Activated naive CD8-positive, alpha-beta T cell treated with anti-CD3 and anti-CD28 coated beads, Interleukin-2, amount 10 ng/mL, durations not matched to agents 7 days and 5 days (primary cell): ENCODE measurements around the gene NCAPG2. TPM values are rescaled to one million over a fixed set of nuclear protein-coding genes. Genes with fewer than 3 reads are reported as not detected.
"Not testable (repeated sequence)": the region's sequence is repeated elsewhere in the genome, so short reads cannot be mapped to it uniquely, and the experiment has no call there.

Experiments
- ATAC-seq: fragments of 150-1000 bp; cut with Tn5 transposase; one replicate; pipeline ENCODE4 v1.10.0; 2021; ENCODE audit warnings: low read depth, moderate library complexity
- POLR2A ChIA-PET: fragments of 350-600 bp; sonication (Branson Sonifier 250); formaldehyde crosslinking; loops from one replicate; lab custom pipeline; 2021; ENCODE audit warnings: antibody characterized with exemption; lab: Charles Lee
- DNase-seq: peaks from one replicate; pipeline ENCODE4 v3.0.0; 2021
- H3K27ac Mint-ChIP-seq: one replicate; pipeline ENCODE4 v1.8.0; 2022; ENCODE audit warnings: mild to moderate bottlenecking, mixed read lengths
- H3K27me3 Mint-ChIP-seq: one replicate; pipeline ENCODE4 v1.8.0; 2022; ENCODE audit warnings: mild to moderate bottlenecking, moderate library complexity, mixed read lengths
- H3K36me3 Mint-ChIP-seq: one replicate; pipeline ENCODE4 v1.8.0; 2021; ENCODE audit warnings: mild to moderate bottlenecking, mixed read lengths
- H3K4me1 Mint-ChIP-seq: one replicate; pipeline ENCODE4 v1.8.0; 2021; ENCODE audit warnings: mixed read lengths
- H3K4me3 Mint-ChIP-seq: one replicate; pipeline ENCODE4 v1.8.0; 2022; ENCODE audit warnings: mild to moderate bottlenecking, moderate library complexity, mixed read lengths
- H3K9me3 Mint-ChIP-seq: one replicate; pipeline ENCODE4 v1.8.0; 2021; ENCODE audit warnings: mixed read lengths
- total RNA-seq, 2 experiments: library from RNA; stranded (reverse); gene quantifications; one replicate each; pipeline ENCODE4 v1.2.3, GENCODE V29; 2021

The NCAPG2 gene
- total RNA-seq, 2 experiments from 2014 or later = 123 to 126 TPM

GRCh38 chr7:158668086-158668485 lies 36.5 kb downstream of the NCAPG2 start:
- H3K27ac Mint-ChIP-seq, H3K4me1 Mint-ChIP-seq, ATAC-seq, H3K4me3 Mint-ChIP-seq, H3K27me3 Mint-ChIP-seq, H3K9me3 Mint-ChIP-seq, POLR2A ChIA-PET, DNase-seq: not testable (repeated sequence)
- H3K36me3 Mint-ChIP-seq = peaks cover 37% of the 10 kb centered on the region

DNA sequence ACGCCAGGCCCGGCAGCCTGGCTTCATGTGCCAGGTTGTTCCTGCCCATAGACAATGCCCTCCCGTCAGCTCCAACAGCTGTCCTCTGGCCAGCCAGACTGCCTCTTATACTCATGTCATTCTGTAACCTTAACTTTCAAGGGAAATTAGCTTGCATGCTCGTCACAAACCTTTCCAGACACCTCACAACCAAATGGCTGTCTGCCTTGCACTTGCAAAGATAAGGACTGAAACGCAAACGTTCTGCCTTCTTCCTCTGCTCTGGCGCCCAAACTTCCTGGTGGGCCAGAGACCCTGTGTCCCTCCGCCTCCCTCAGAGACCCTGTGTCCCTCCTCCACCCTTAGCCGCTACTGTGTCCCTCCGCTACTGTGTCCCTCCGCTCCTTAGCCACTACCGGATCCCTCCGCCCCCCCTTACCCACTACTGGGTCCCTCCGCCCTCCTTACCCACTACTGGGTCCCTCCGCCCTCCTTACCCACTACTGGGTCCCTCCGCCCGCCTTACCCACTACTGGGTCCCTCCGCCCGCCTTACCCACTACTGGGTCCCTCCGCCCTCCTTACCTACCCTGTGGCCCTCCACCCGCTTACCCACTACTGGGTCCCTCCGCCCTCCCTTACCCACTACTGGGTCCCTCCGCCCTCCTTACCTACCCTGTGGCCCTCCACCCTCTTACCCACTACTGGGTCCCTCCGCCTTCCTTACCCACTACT lies 37.5 kb downstream of the NCAPG2 start:
- H3K27ac Mint-ChIP-seq, H3K4me3 Mint-ChIP-seq, ATAC-seq, H3K9me3 Mint-ChIP-seq, DNase-seq, H3K27me3 Mint-ChIP-seq, H3K4me1 Mint-ChIP-seq, POLR2A ChIA-PET: not testable (repeated sequence)
- H3K36me3 Mint-ChIP-seq = peaks cover 39% of the 10 kb centered on the region

DNA sequence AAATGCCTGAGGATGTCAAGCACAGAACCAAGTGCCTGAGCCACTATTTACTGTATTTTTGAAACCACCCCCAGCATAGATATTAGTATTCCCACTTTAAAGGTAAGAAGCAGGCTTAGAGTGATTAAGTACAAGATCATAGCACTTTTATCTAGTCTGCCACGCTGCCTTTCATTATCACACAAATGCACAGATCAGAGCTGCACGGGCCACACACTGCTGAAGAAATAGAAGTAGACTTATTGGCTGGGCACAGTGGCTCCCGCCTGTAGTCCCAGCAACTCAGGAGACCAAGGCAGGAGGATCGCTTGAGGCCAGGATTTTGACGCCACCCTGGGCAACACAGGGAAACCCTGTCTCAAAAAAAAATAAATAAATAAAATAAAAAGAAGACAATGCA lies 38.2 kb downstream of the NCAPG2 start:
- H3K36me3 Mint-ChIP-seq = peaks cover 41% of the 10 kb centered on the region

GRCh38 chr7:158664406-158664805 lies 40.2 kb downstream of the NCAPG2 start:
- no peaks in the 10 kb centered on the region for H3K4me1 Mint-ChIP-seq
- H3K27me3 Mint-ChIP-seq = no peaks in the 10 kb centered on the region
- no peak overlapping the region for H3K4me3 Mint-ChIP-seq
- DNase-seq = no peak
- no peaks in the 10 kb centered on the region for H3K9me3 Mint-ChIP-seq
- POLR2A ChIA-PET = no interaction called here
- no peak overlapping the region for H3K27ac Mint-ChIP-seq
- H3K36me3 Mint-ChIP-seq = peaks cover 39% of the 10 kb centered on the region
- ATAC-seq = no peak

More for the DNA sequence above, 38.2 kb downstream of the NCAPG2 start:
- H3K9me3 Mint-ChIP-seq = no peaks in the 10 kb centered on the region
- ATAC-seq (no peak), DNase-seq (no peak)
- no peak overlapping the region for H3K4me3 Mint-ChIP-seq
- H3K27ac Mint-ChIP-seq = no peak overlapping the region
- H3K27me3 Mint-ChIP-seq = no peaks in the 10 kb centered on the region
- H3K4me1 Mint-ChIP-seq = no peaks in the 10 kb centered on the region
- POLR2A ChIA-PET = no interaction called here

DNA sequence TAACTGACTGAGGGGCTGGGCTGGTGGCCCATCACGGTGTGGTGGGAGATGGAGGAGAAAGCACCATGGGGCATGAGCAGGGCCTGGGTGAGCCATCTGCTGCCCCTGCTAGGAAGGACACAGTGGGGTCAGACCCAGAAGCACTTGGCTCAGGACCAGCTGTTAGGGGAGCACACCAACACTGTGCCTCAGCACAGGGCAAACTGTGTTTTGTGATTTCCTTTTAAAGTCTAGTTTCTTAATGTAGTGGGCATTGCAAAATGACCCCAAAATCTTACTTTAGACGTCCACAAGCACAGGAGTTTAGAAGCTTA lies 41.2 kb downstream of the NCAPG2 start:
- ATAC-seq = no peak
- H3K9me3 Mint-ChIP-seq = no peaks in the 10 kb centered on the region
- H3K4me3 Mint-ChIP-seq = peak overlapping the region; percentile 25
- DNase-seq = no peak
- no peaks in the 10 kb centered on the region for H3K4me1 Mint-ChIP-seq
- POLR2A ChIA-PET = no interaction called here
- H3K27me3 Mint-ChIP-seq = no peaks in the 10 kb centered on the region
- peak overlapping the region; percentile 35 for H3K27ac Mint-ChIP-seq
- peaks cover 36% of the 10 kb centered on the region for H3K36me3 Mint-ChIP-seq

DNA sequence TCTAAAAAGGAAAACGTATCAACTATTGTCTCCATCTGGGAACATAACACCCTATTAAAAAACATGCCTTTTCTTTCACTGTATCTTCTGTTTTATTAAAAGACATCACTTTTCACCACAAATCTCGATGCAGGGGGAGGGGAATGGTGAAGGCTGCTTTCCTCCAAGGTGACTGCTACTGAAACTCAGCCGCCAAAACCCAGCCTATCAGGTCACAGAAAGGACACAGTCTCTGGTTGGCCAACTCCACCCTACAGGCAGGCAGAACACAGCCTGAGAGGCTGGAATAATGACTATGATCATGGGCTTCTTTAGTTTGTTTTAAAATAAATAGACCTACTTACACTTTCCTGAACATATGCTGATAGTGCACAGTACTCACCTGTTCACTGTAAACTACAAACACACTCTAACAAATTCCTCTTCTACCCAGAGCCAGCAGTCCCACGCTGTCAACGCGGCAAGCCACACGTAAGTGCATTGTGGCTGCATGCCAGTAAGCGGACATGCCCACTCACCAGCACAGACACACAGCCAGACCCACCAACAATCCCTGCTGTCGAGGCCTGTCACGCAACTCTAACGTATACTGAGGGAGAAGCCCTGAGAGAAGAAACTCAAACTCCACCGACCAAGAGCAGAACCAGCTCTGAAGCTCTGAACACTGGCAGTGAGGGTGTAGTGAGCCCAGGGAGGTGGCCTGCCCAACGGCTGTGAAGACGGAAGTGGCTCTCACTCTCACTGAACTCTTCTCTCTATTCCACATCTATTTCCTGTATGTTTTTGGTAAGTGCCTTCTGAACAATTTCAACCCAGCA lies 41.8 kb downstream of the NCAPG2 start:
- DNase-seq (no peak), ATAC-seq (peak; percentile 66)
- H3K9me3 Mint-ChIP-seq = no peaks in the 10 kb centered on the region
- H3K4me3 Mint-ChIP-seq = peak overlapping the region; percentile 25
- POLR2A ChIA-PET = no interaction called here
- no peaks in the 10 kb centered on the region for H3K4me1 Mint-ChIP-seq
- peak overlapping the region; percentile 35 for H3K27ac Mint-ChIP-seq
- peaks cover 40% of the 10 kb centered on the region for H3K36me3 Mint-ChIP-seq
- no peaks in the 10 kb centered on the region for H3K27me3 Mint-ChIP-seq

GRCh38 chr7:158658475-158658874 lies 46.1 kb downstream of the NCAPG2 start:
- H3K27ac Mint-ChIP-seq = no peak overlapping the region
- no peaks in the 10 kb centered on the region for H3K27me3 Mint-ChIP-seq
- ATAC-seq = no peak
- POLR2A ChIA-PET = no interaction called here
- H3K9me3 Mint-ChIP-seq = no peaks in the 10 kb centered on the region
- no peak overlapping the region for H3K4me3 Mint-ChIP-seq
- DNase-seq = no peak
- peaks cover 45% of the 10 kb centered on the region for H3K36me3 Mint-ChIP-seq
- H3K4me1 Mint-ChIP-seq = peaks cover 4% of the 10 kb centered on the region

DNA sequence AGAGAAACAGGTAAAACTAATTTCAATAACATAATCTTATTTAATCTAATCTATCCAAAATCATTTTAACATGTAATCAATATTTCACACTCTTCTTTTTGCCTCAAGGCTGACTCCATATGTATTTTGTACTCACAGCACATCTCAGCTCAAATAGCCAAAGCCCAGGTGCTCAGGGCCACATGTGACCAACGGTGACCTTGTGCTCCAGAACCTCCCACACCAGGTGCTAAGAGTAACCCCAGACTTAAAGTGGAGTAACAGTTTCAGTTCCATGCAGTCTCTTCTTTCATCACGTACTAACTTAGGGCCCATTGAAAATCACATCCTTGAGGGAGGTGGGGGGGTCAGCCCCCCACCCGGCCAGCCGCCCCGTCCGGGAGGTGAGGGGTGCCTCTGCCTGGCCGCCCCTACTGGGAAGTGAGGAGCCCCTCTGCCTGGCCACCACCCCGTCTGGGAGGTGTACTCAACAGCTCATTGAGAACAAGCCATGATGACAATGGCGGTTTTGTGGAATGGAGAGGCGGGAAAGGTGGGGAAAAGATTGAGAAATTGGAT lies 47.3 kb downstream of the NCAPG2 start:
- Mint-ChIP-seq H3K4me1 (peaks cover 4% of the 10 kb centered on the region), H3K27me3 (no peaks in the 10 kb centered on the region), H3K9me3 (no peaks in the 10 kb centered on the region), H3K27ac (peak overlapping the region; percentile 74), H3K36me3 (peaks cover 35% of the 10 kb centered on the region), H3K4me3 (no peak overlapping the region)
- no peak for ATAC-seq
- POLR2A ChIA-PET = no interaction called here
- DNase-seq = no peak

- peaks cover 4% of the 10 kb centered on the region for H3K4me1 Mint-ChIP-seq
- DNase-seq (no peak), ATAC-seq (peak; percentile 79)
- no peaks in the 10 kb centered on the region for H3K9me3 Mint-ChIP-seq
- H3K4me3 Mint-ChIP-seq = no peak overlapping the region
- POLR2A ChIA-PET = no interaction called here
- no peaks in the 10 kb centered on the region for H3K27me3 Mint-ChIP-seq
- peaks cover 34% of the 10 kb centered on the region for H3K36me3 Mint-ChIP-seq
- H3K27ac Mint-ChIP-seq = no peak overlapping the region
Observed at GRCh38 chr7:158655931-158656441, 48.6 kb downstream of the NCAPG2 start.

DNA sequence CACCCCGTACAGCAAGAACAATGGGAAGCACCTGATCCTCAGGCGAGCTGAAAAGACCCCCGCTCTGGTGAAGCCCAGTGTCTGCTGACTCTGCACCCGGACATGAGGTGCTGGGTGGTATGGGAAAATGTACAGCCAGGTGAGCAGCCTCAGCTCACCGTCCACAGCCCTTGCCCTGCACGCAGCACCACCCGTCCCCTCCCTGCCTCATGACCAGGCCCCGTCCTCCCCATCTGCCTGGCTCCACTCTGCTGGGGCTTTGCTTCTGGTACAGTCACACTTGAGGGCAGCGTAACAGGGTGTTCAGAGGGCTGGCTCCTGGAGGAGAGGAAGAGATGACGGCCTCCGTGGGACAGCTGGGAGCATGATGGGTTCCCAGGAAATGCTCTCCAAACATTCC lies 49.1 kb downstream of the NCAPG2 start:
- Mint-ChIP-seq H3K36me3 (peaks cover 35% of the 10 kb centered on the region), H3K27ac (no peak overlapping the region), H3K4me1 (peaks cover 4% of the 10 kb centered on the region), H3K9me3 (no peaks in the 10 kb centered on the region), H3K4me3 (no peak overlapping the region), H3K27me3 (no peaks in the 10 kb centered on the region)
- ATAC-seq = no peak
- DNase-seq = no peak
- POLR2A ChIA-PET = no interaction called here

DNA sequence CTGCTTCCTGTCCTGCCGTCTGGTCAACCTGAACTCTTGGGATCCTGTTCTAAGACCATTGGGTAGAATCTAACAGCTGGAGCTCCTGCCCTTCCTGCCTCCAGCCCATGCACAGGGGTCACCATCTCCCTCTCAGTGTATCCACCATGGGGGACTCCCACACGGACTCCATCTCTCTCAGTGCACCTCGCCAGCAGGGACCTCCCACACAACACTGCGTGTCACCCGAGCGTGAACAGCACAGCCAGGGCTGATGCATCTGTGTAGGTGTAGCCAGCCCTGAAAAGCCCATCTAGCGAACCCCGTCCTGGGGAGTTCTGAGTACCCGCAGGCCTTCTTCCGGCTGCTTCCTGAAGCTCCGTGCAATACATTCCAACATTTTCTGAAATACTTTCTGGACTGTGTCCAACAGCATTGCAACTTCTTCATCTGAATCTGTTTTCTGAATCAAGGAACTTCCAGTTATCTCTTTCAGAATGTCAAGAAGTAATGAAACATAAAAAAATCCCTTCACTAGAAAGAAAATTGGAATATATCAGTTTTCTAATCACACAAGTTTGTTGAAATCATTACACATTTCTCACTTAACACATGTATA lies 52.5 kb downstream of the NCAPG2 start:
- peaks cover 8% of the 10 kb centered on the region for H3K4me1 Mint-ChIP-seq
- H3K36me3 Mint-ChIP-seq = peaks cover 47% of the 10 kb centered on the region
- H3K27ac Mint-ChIP-seq = no peak overlapping the region
- no peak for DNase-seq
- no peak for ATAC-seq
- H3K9me3 Mint-ChIP-seq = no peaks in the 10 kb centered on the region
- H3K4me3 Mint-ChIP-seq = no peak overlapping the region
- no peaks in the 10 kb centered on the region for H3K27me3 Mint-ChIP-seq
- POLR2A ChIA-PET = no interaction called here

- no peak overlapping the region for H3K27ac Mint-ChIP-seq
- no peak overlapping the region for H3K4me3 Mint-ChIP-seq
- peaks cover 47% of the 10 kb centered on the region for H3K36me3 Mint-ChIP-seq
- no peak for DNase-seq
- peaks cover 7% of the 10 kb centered on the region for H3K4me1 Mint-ChIP-seq
- no peak for ATAC-seq
- POLR2A ChIA-PET = no interaction called here
- no peaks in the 10 kb centered on the region for H3K9me3 Mint-ChIP-seq
- H3K27me3 Mint-ChIP-seq = no peaks in the 10 kb centered on the region
Observed at GRCh38 chr7:158650821-158651225, 53.8 kb downstream of the NCAPG2 start.

GRCh38 chr7:158649279-158649678 lies 55.3 kb downstream of the NCAPG2 start:
- Mint-ChIP-seq H3K27me3 (no peaks in the 10 kb centered on the region), H3K27ac (no peak overlapping the region), H3K4me3 (no peak overlapping the region), H3K36me3 (peaks cover 50% of the 10 kb centered on the region), H3K4me1 (peaks cover 6% of the 10 kb centered on the region), H3K9me3 (no peaks in the 10 kb centered on the region)
- ATAC-seq (no peak), DNase-seq (no peak)
- POLR2A ChIA-PET = no interaction called here
